SK-N-SH treated with all-trans-retinoic acid at 6 μM for 48 hours (cell line): ENCODE data around the gene VSTM4.

Source experiments
- ATAC-seq: fragments of 200-7000 bp; cut with Tn5 transposase; 3 replicates; pipeline ENCODE4 v1.9.1; 2020; ENCODE audit warnings: mild to moderate bottlenecking, moderate library complexity
- ARNTL ChIP-seq: fragments of 450-650 bp; formaldehyde crosslinking; IDR thresholded peaks from 2 replicates; pipeline ENCODE4 v1.5.0; 2020; ENCODE audit warnings: low read depth, mild to moderate bottlenecking, moderate library complexity, borderline replicate concordance
- CREB5 ChIP-seq: fragments of 250-450 bp; sonication (Bioruptor Pico); IDR thresholded peaks from 2 replicates; pipeline ENCODE4 v1.5.1; 2020; ENCODE audit warnings: low read depth, mild to moderate bottlenecking, moderate library complexity
- CSRNP3 ChIP-seq: fragments of 250-450 bp; sonication (Bioruptor Pico); IDR thresholded peaks from 2 replicates; pipeline ENCODE4 v1.5.1; 2021; ENCODE audit warnings: mild to moderate bottlenecking, moderate library complexity
- ESRRG ChIP-seq: fragments of 250-450 bp; sonication (Bioruptor Pico); IDR thresholded peaks from 2 replicates; pipeline ENCODE4 v1.6.1; 2021; ENCODE audit warnings: mild to moderate bottlenecking
- GLIS3 ChIP-seq: fragments of 250-450 bp; sonication (Bioruptor Pico); IDR thresholded peaks from 2 replicates; pipeline ENCODE4 v1.5.0; 2020; ENCODE audit warnings: mild to moderate bottlenecking, moderate library complexity
- OSR1 ChIP-seq: fragments of 250-450 bp; sonication (Bioruptor Pico); IDR thresholded peaks from 2 replicates; pipeline ENCODE4 v1.8.0; 2022; ENCODE audit warnings: moderate library complexity, mild to moderate bottlenecking, inconsistent platforms
- PATZ1 ChIP-seq: fragments of 250-450 bp; sonication (Bioruptor Pico); IDR thresholded peaks from 2 replicates; pipeline ENCODE4 v1.8.0; 2020; ENCODE audit warnings: mild to moderate bottlenecking, moderate library complexity, borderline replicate concordance
- POU6F1 ChIP-seq: fragments of 250-450 bp; sonication (Bioruptor Pico); IDR thresholded peaks from 2 replicates; pipeline ENCODE4 v1.8.0; 2021; ENCODE audit warnings: low read depth, mild to moderate bottlenecking, moderate library complexity, borderline replicate concordance
- RARB ChIP-seq: fragments of 250-450 bp; sonication (Bioruptor Pico); IDR thresholded peaks from 2 replicates; pipeline ENCODE4 v1.8.0; 2021; ENCODE audit warnings: mild to moderate bottlenecking, moderate library complexity
- SNAI2 ChIP-seq: fragments of 250-450 bp; sonication (Bioruptor Pico); IDR thresholded peaks from 2 replicates; pipeline ENCODE4 v1.5.0; 2020; ENCODE audit warnings: mild to moderate bottlenecking, moderate library complexity
- TCF4 ChIP-seq: fragments of 250-450 bp; sonication (Bioruptor Pico); IDR thresholded peaks from 2 replicates; pipeline ENCODE4 v1.8.0; 2021; ENCODE audit warnings: mild to moderate bottlenecking, moderate library complexity, borderline replicate concordance
- TOX ChIP-seq: fragments of 250-450 bp; sonication (Bioruptor Pico); IDR thresholded peaks from 2 replicates; pipeline ENCODE4 v1.8.0; 2021; ENCODE audit warnings: mild to moderate bottlenecking, moderate library complexity, borderline replicate concordance
- TSHZ2 ChIP-seq: fragments of 250-450 bp; sonication (Bioruptor Pico); IDR thresholded peaks from 2 replicates; pipeline ENCODE4 v1.5.0; 2020; ENCODE audit warnings: mild to moderate bottlenecking, moderate library complexity
- ZFP3 ChIP-seq: fragments of 250-450 bp; sonication (Bioruptor Pico); IDR thresholded peaks from 2 replicates; pipeline ENCODE4 v1.5.0; 2020; ENCODE audit warnings: mild to moderate bottlenecking, moderate library complexity
- ZFP30 ChIP-seq: fragments of 450-650 bp; formaldehyde crosslinking; IDR thresholded peaks from 2 replicates; pipeline ENCODE4 v1.5.0; 2022; ENCODE audit warnings: mild to moderate bottlenecking, moderate library complexity
- ZNF565 ChIP-seq: fragments of 450-650 bp; formaldehyde crosslinking; conservative IDR thresholded peaks from 2 replicates; pipeline ENCODE4 v1.5.0; 2020; ENCODE audit warnings: low read depth, mild to moderate bottlenecking, moderate library complexity
- ZNF70 ChIP-seq: fragments of 450-650 bp; formaldehyde crosslinking; IDR thresholded peaks from 2 replicates; pipeline ENCODE4 v1.5.0; 2020; ENCODE audit warnings: mild to moderate bottlenecking, moderate library complexity

Gene VSTM4

GRCh38 chr10:49090189-49090575 is 25.1 kb downstream of the VSTM4 start:
- no peak for ATAC-seq
- no peak for TF ChIP-seq ARNTL
- TF ChIP-seq GLIS3 = no peak
- TF ChIP-seq ZFP3 = no peak
- no peak for TF ChIP-seq TOX (CRISPR knock-in tag)
- TF ChIP-seq TCF4 = no peak
- no peak for TF ChIP-seq ZNF565 (CRISPR knock-in tag)

GRCh38 chr10:49089557-49090188 is 25.6 kb downstream of the VSTM4 start:
- ATAC-seq = no peak
- TF ChIP-seq RARB (CRISPR knock-in tag) (no peak), ARNTL (no peak), CSRNP3 (CRISPR knock-in tag) (no peak), TSHZ2 (CRISPR knock-in tag) (no peak), ZNF565 (CRISPR knock-in tag) (no peak), OSR1 (no peak)

- ATAC-seq = no peak
- TF ChIP-seq ESRRG (CRISPR knock-in tag) (no peak), GLIS3 (no peak)
Measured at GRCh38 chr10:49089152-49089551, 26.2 kb downstream of the VSTM4 start.

GRCh38 chr10:49086889-49087288 is 28.4 kb downstream of the VSTM4 start:
- TF ChIP-seq TSHZ2 (CRISPR knock-in tag) (no peak), ZFP30 (peak; percentile 94)
- no peak for ATAC-seq

GRCh38 chr10:49083261-49083660 is 32.1 kb downstream of the VSTM4 start:
- no peak for TF ChIP-seq ARNTL
- TF ChIP-seq RARB (CRISPR knock-in tag) = no peak
- TF ChIP-seq ZNF565 (CRISPR knock-in tag) = no peak
- no peak for TF ChIP-seq ESRRG (CRISPR knock-in tag)
- no peak for TF ChIP-seq CREB5
- TF ChIP-seq POU6F1 (CRISPR knock-in tag) = no peak
- TF ChIP-seq ZNF70 (CRISPR knock-in tag) = no peak
- no peak for TF ChIP-seq SNAI2 (CRISPR knock-in tag)
- no peak for TF ChIP-seq ZFP3
- no peak for TF ChIP-seq OSR1
- no peak for TF ChIP-seq PATZ1 (CRISPR knock-in tag)
- TF ChIP-seq TOX (CRISPR knock-in tag) = no peak
- TF ChIP-seq GLIS3 = no peak
- no peak for TF ChIP-seq CSRNP3 (CRISPR knock-in tag)
- no peak for ATAC-seq
